Nucleus accumbens (tissue), 56 donors: ENCODE results near the gene EFNA5.

Experiments used
- DNase-seq, 56 donors: peaks; one replicate each; lab custom pipeline; 2025; lab: John Stamatoyannopoulos, UW

Gene EFNA5

GRCh38 chr5:107531308-107531707 lies 139.4 kb downstream of the EFNA5 start:
- DNase-seq = no peak

DNA sequence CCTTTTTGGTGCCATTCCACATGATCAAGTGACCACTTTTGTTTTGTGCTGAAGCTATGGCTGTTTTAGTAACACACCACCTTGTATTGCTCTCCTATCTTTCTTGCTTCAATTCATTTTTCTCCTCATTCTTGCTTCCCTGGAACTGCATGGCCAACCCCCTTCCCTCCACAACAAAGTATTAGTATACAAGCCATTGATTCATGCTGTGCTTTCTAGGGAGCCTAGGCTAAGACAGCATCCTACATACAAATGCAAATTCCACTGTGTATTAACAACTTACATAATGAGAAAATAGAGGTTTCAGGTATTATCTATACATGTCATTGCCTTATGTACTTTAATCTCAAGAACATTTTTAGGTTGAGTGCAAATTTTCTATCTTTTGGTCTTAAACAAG lies 141.1 kb downstream of the EFNA5 start:
- no peak for DNase-seq

- no peak for DNase-seq
These were observed 144.3 kb downstream of the EFNA5 start for GRCh38 chr5:107526270-107526937.

- DNase-seq = no peak
These were observed 146.6 kb downstream of the EFNA5 start for GRCh38 chr5:107524111-107524510.

- DNase-seq = no peak
These were observed 147.6 kb downstream of the EFNA5 start for GRCh38 chr5:107523029-107523680.

DNA sequence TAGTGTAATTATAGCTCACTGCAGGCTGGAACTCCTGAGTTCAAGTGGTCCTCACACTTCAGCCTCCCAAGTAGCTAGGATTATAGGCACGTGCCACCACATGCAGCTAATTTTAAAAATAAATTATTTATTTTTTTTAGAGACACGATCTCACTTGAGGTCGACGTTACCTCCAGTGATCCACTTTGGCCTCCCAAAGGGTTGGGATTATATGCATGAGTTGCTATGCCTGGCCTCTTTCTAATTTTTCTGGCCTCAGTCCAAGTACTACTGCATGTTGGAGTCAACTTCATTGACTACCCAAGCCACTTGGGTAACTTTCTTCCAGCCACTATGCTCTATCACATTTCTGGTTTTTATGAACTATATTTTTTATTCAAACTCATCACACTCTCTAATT lies 148.3 kb downstream of the EFNA5 start:
- DNase-seq = no peak

GRCh38 chr5:107519900-107520354 lies 150.8 kb downstream of the EFNA5 start:
- no peak for DNase-seq

GRCh38 chr5:107518616-107519015 lies 152.1 kb downstream of the EFNA5 start:
- no peak for DNase-seq

DNA sequence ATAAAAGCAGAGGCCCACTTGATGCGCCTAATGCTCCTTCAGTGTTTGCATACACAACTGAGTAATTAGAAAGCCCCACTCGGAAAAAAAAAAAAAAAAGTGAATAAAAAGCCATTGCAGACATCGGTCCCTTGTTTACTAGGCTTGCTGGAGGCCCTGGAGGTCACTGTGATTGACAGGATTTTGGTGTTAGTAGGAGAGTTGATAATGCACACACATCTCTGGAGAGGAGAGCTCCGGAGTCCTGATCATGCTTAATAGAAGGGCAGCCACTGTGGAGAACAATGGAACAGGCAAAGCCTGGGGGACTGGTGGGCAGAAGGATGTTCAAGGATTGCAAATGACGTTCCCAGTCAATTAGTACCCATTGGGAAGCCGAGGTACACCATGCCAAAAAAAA lies 152.5 kb downstream of the EFNA5 start:
- DNase-seq = no peak

GRCh38 chr5:107517185-107518033 lies 153.3 kb downstream of the EFNA5 start:
- no peak for DNase-seq

DNA sequence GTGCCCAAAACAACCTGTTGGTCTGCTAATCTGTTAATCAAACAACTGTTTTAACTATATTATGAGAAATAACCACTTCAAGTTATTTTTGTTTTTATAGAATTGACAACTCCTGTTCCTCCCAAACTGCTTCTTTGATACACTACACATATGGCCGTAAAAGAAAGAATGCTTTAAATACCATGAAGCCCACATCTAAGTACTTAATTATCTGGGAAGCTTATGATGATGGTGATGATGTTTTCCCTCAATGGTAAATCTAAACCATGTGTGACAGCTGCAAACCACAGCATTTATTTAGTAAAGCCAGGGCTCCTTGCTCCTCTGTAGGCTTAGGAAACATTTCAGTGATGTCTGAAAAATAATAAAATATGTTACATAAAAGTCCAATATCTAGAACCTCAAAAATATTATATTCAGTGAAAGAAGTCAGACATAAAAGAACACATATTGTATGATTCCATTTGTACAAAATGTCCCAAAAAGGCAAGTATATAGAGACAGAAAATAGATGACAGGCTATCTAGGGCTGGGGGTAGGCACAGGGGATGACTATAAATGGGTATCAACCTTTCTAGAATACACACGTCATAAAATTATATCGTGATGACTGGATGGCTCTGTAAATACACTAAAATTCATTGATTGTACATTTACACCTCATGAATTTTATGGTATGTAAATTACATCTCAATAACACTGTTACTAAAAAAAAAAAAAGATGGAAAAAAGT lies 154.1 kb downstream of the EFNA5 start:
- no peak for DNase-seq

GRCh38 chr5:107515521-107516080 lies 155.1 kb downstream of the EFNA5 start:
- no peak for DNase-seq

DNA sequence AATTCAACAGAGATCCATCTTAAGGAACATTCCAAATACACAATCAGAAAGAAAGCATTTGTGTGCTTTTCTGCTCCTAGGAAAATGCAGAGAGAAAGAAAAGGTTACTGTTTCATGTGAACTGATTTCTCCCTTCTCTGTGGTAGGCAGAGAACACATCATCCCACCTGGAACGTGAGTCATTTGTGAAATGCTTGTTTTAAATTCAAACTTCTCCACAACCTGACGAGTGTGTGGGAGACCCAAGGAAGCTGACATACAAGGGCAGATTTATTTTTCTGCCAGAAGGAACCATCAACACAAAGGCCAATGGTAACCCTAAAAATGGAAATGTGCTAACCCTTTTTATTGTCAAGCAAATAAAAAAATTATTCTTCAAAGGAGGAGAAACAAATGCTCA lies 156.4 kb downstream of the EFNA5 start:
- DNase-seq = peak in 9 of 56 donors; percentile 2 to 36 (median 16)

DNA sequence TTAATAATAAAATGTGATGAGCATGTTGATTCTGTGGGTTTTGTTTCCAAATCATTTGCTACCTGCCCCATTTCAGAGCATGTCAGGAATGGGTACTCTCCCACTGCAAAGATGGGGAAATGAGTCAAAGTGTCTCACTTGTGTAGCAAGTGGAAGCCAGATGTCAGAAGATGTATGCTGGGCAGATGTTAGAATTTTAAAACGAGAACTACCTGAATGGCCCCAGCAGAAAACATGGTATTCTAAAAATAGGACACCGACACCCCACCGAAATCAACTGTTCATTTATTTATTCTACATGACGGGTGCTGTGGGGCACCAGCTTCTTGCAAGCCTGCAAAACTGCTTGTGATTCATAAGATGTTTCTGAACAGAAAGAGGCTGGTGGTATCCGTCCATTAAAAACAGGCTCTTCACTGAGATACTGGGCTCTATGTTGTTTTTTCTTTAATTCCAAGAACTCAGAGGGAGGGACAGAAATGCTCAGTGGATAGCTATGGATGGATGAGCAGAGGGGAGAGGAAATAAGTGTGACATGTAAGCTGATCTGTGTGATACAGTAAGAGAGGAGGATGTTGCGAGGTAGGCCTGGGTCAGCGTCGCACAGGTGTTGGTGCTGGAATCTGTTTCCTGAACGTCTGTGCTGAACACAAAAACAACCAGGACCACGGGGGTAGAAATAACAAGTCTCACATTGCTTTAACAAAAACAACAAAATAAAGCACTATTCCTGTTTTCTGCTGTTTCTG lies 157.2 kb downstream of the EFNA5 start:
- DNase-seq = no peak

DNA sequence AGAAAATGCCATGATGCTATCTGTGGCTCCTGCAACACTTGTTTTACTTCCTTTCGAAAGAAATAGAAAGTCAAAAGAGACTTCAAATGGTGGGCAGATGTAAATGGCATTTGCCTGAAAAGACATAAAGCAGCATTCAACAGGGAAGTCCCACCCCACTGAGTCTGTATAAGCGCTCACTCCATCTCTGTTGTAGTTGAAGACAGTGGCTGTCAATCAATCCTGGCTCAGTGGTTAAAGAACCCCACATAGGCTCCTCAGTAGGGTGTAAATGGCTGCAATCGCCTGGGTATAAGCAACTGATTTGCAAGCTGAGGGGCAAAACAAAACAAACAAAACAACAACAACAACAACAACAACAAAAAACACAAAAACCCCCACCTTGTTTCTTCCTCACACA lies 158.7 kb downstream of the EFNA5 start:
- DNase-seq = no peak

- DNase-seq = no peak
These were observed 160.6 kb downstream of the EFNA5 start for GRCh38 chr5:107510125-107510524.

DNA sequence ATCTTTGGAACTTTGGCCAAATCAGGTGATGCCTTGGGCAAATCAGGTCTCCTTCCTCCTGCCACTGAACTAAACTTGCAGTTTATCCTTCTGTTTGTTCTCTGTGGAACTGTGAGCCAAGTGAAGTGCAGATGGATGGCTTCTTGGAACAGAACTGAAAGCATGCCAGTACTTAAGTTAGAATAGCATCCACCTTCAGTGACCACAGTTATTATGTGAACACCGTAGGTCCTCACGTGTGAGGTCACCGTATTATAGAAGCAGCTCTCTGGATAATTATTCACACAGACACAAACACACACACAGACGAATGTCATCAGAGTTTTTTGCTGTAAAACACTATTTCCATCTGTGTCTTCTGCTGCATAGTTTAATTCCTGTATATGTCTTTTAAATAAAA lies 162.6 kb downstream of the EFNA5 start:
- DNase-seq = no peak

DNA sequence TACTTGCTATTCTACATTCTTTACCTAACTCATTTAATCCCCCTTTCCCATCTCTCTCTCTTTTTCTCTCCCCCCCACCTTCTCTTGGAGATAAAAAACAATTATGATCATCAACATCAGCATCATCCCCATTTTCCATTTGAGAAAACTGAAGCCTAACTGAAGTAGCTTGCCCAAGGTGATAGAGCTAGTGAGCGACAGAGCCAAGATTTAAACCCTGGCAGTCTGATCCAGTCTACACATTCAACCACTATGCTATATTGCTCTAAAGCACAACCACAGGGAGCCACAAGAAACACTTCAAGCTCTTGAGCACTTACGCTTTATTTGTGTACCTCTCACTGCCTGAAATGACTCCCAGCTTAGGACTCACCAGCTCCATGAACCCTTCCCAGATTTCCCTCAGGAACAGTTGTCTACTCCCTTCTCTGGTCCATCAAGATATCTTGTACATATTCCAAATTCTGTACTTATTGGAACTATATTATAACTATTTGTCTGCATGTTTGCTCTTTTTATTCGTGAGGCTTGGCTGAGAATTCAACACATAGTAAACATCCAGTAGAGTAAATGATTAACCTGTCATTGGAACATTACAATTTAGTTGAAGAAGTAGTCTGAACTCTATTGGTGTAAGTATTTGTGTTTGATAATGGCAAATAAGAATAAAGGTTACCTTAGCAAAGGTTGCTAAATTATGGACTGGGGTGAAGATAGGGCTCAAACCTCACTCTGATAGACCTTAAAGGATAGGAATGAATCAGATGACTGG lies 164.8 kb downstream of the EFNA5 start:
- DNase-seq = no peak

GRCh38 chr5:107504424-107504823 lies 166.3 kb downstream of the EFNA5 start:
- no peak for DNase-seq
